ENCODE data around the gene MAP3K8. TPM values are rescaled to one million over a fixed set of nuclear protein-coding genes. Genes with fewer than 3 reads are reported as not detected.

MAP3K8 gene
- total RNA-seq, 2 donors from 2014 or later = 9.9 to 11.2 TPM

GRCh38 chr10:30453764-30454527, 20.0 kb downstream of the MAP3K8 start:
- 84 to 89% methylated on average over 6 of the region's 6 CpGs for WGBS, 2 donors
- H3K36me3 ChIP-seq (replicated peaks in 1 of 2; ENCODE audit: insufficient read depth in 1 of 2, low read depth in 2 of 2) = peaks cover 0 to 11% of the 10 kb centered on the region in 2 donors
- H3K4me3 ChIP-seq = no peak overlapping the region

GRCh38 chr10:30454744-30455510, 20.9 kb downstream of the MAP3K8 start:
- ATAC-seq = peak; percentile 45
- no peak for TF ChIP-seq POLR2A (IDR thresholded peaks at IDR 0.05)
- TF ChIP-seq, protein P1, sequence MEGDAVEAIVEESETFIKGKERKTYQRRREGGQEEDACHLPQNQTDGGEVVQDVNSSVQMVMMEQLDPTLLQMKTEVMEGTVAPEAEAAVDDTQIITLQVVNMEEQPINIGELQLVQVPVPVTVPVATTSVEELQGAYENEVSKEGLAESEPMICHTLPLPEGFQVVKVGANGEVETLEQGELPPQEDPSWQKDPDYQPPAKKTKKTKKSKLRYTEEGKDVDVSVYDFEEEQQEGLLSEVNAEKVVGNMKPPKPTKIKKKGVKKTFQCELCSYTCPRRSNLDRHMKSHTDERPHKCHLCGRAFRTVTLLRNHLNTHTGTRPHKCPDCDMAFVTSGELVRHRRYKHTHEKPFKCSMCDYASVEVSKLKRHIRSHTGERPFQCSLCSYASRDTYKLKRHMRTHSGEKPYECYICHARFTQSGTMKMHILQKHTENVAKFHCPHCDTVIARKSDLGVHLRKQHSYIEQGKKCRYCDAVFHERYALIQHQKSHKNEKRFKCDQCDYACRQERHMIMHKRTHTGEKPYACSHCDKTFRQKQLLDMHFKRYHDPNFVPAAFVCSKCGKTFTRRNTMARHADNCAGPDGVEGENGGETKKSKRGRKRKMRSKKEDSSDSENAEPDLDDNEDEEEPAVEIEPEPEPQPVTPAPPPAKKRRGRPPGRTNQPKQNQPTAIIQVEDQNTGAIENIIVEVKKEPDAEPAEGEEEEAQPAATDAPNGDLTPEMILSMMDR (IDR thresholded peaks at IDR 0.05) = no peak
- no peaks in the 10 kb centered on the region for H3K27me3 ChIP-seq
- H3K4me3 ChIP-seq = no peak overlapping the region
- H3K4me1 ChIP-seq = no peaks in the 10 kb centered on the region
- no peaks in the 10 kb centered on the region for H3K9me3 ChIP-seq
- WGBS, 2 donors = 40 to 51% methylated on average over 3 of the region's 3 CpGs
- H3K27ac ChIP-seq = peak overlapping the region in 3 of 4 donors; percentile 29 to 53 (median 38)
- no peak for DNase-seq
- H3K36me3 ChIP-seq (replicated peaks in 1 of 2; ENCODE audit: insufficient read depth in 1 of 2, low read depth in 2 of 2) = peaks cover 0 to 11% of the 10 kb centered on the region in 2 donors
- intact Hi-C loops (cut with DNase I) = no loop called here

More at GRCh38 chr10:30453764-30454527, 20.0 kb downstream of the MAP3K8 start:
- no peak for TF ChIP-seq POLR2A (IDR thresholded peaks at IDR 0.05)
- TF ChIP-seq, protein P1 (IDR thresholded peaks at IDR 0.05) = no peak
- intact Hi-C loops (cut with DNase I) = no loop called here
- DNase-seq (no peak), ATAC-seq (no peak)
- H3K27ac ChIP-seq = peak overlapping the region in 1 of 4 donors; percentile 53
- H3K9me3 ChIP-seq = no peaks in the 10 kb centered on the region
- H3K27me3 ChIP-seq = no peaks in the 10 kb centered on the region
- no peaks in the 10 kb centered on the region for H3K4me1 ChIP-seq

GRCh38 chr10:30455816-30456215, 21.8 kb downstream of the MAP3K8 start:
- peak overlapping the region in 3 of 4 donors; percentile 29 to 53 (median 38) for H3K27ac ChIP-seq
- 60 to 68% methylated on average over 4 of the region's 4 CpGs for WGBS, 2 donors
- intact Hi-C loops (cut with DNase I) = no loop called here
- no peak overlapping the region for H3K4me3 ChIP-seq
- TF ChIP-seq, protein P1 (IDR thresholded peaks at IDR 0.05) = no peak
- no peak for TF ChIP-seq POLR2A (IDR thresholded peaks at IDR 0.05)
- no peaks in the 10 kb centered on the region for H3K27me3 ChIP-seq
- H3K36me3 ChIP-seq (replicated peaks in 1 of 2; ENCODE audit: insufficient read depth in 1 of 2, low read depth in 2 of 2) = peaks cover 0 to 9% of the 10 kb centered on the region in 2 donors
- H3K4me1 ChIP-seq = no peaks in the 10 kb centered on the region
- ATAC-seq = no peak
- no peaks in the 10 kb centered on the region for H3K9me3 ChIP-seq
- no peak for DNase-seq

DNA sequence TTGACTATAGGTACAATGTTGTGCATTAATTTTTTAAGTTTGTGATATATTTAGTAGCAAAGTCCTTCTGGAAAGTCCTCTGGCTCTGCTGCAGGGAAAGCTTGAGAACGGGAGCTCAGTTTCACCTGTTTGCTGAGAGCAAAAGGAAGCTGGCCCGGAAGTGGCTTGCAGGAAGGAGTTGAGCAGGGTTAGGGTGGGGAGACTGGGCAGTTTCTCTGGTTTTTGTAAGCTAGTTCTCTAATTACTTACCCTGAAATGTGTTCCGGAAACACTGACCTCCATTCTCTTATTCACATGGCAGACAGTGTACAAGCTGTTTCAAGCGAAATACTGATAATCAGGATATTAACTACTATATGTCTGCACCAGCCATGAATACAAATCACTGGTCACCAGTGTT, 22.3 kb downstream of the MAP3K8 start:
- intact Hi-C loops (cut with DNase I) = no loop called here
- peak in 1 of 4 donors; percentile 22 for DNase-seq
- no peak for ATAC-seq
- H3K9me3 ChIP-seq = no peaks in the 10 kb centered on the region
- peak overlapping the region in 1 of 4 donors; percentile 53 for H3K27ac ChIP-seq
- TF ChIP-seq, protein P1 (IDR thresholded peaks at IDR 0.05) = no peak
- TF ChIP-seq POLR2A (IDR thresholded peaks at IDR 0.05) = no peak
- no peaks in the 10 kb centered on the region for H3K27me3 ChIP-seq
- H3K4me1 ChIP-seq = no peaks in the 10 kb centered on the region
- 55 to 73% methylated on average over 4 of the region's 4 CpGs for WGBS, 2 donors
- H3K36me3 ChIP-seq (replicated peaks in 1 of 2; ENCODE audit: insufficient read depth in 1 of 2, low read depth in 2 of 2) = peaks cover 0 to 10% of the 10 kb centered on the region in 2 donors
- H3K4me3 ChIP-seq = no peak overlapping the region
